Measurements from ENCODE around the gene CPNE6.

The CPNE6 gene

GRCh38 chr14:24093901-24094840 lies 22.8 kb downstream of the CPNE6 start, which contains the start of gene PCK2:
Gene PCK2 (plus strand): TSS chr14:24094311. CDS start chr14:24094406, 95 bp downstream.
- Histone ChIP-seq H3K27me3 (no peaks in the 10 kb centered on the region), H3K4me2 (peak within 1 kb of the TSS; percentile 95), H3K9ac (peak within 1 kb of the TSS; percentile 95), H3K4me3 (peak within 1 kb of the TSS; percentile 82), H3K27ac (peak within 1 kb of the TSS; percentile 98), H3K9me3 (no peaks in the 10 kb centered on the region), H4K20me1 (no peaks in the 10 kb centered on the region), H3K4me1 (peaks cover 52% of the 10 kb centered on the region), H3K36me3 (peaks cover 28% of the 10 kb centered on the region)
- no peak for TF ChIP-seq Cebpa-rat (IDR thresholded peaks at IDR 0.05)

- no peaks in the 10 kb centered on the region for H4K20me1 ChIP-seq
- H3K4me1 ChIP-seq = peaks cover 52% of the 10 kb centered on the region
- no peaks in the 10 kb centered on the region for H3K27me3 ChIP-seq
- peaks cover 35% of the 10 kb centered on the region for H3K36me3 ChIP-seq
- H3K27ac ChIP-seq = peak overlapping the region; percentile 98
- H3K4me3 ChIP-seq = peak overlapping the region; percentile 82
- H3K4me2 ChIP-seq = peak overlapping the region; percentile 95
- no peaks in the 10 kb centered on the region for H3K9me3 ChIP-seq
- peak overlapping the region; percentile 95 for H3K9ac ChIP-seq
- no peak for TF ChIP-seq Cebpa-rat (IDR thresholded peaks at IDR 0.05)
Measured at GRCh38 chr14:24094841-24095270, 23.5 kb downstream of the CPNE6 start.

GRCh38 chr14:24095271-24096068 lies 24.1 kb downstream of the CPNE6 start:
- Histone ChIP-seq H3K9ac (peak overlapping the region; percentile 95), H3K4me2 (peak overlapping the region; percentile 95), H3K4me1 (peaks cover 47% of the 10 kb centered on the region), H3K4me3 (peak overlapping the region; percentile 82), H3K36me3 (peaks cover 41% of the 10 kb centered on the region), H3K27me3 (no peaks in the 10 kb centered on the region), H4K20me1 (no peaks in the 10 kb centered on the region), H3K27ac (peak overlapping the region; percentile 98), H3K9me3 (no peaks in the 10 kb centered on the region)
- TF ChIP-seq Cebpa-rat (IDR thresholded peaks at IDR 0.05) = no peak

GRCh38 chr14:24096545-24097181 lies 25.3 kb downstream of the CPNE6 start:
- peaks cover 53% of the 10 kb centered on the region for H3K36me3 ChIP-seq
- H4K20me1 ChIP-seq = no peaks in the 10 kb centered on the region
- no peak overlapping the region for H3K9ac ChIP-seq
- no peak overlapping the region for H3K27ac ChIP-seq
- H3K4me2 ChIP-seq = peak overlapping the region; percentile 95; the same call in 1 of the 2 replicates
- H3K9me3 ChIP-seq = no peaks in the 10 kb centered on the region
- H3K27me3 ChIP-seq = no peaks in the 10 kb centered on the region
- TF ChIP-seq Cebpa-rat (IDR thresholded peaks at IDR 0.05) = no peak
- peaks cover 41% of the 10 kb centered on the region for H3K4me1 ChIP-seq
- H3K4me3 ChIP-seq = no peak overlapping the region

GRCh38 chr14:24098229-24098926 lies 27.0 kb downstream of the CPNE6 start:
- Histone ChIP-seq H3K9me3 (peaks cover 10% of the 10 kb centered on the region), H3K4me2 (no peak overlapping the region), H3K27ac (no peak overlapping the region), H3K4me1 (peaks cover 26% of the 10 kb centered on the region), H4K20me1 (no peaks in the 10 kb centered on the region), H3K27me3 (no peaks in the 10 kb centered on the region), H3K36me3 (peaks cover 70% of the 10 kb centered on the region), H3K4me3 (no peak overlapping the region), H3K9ac (no peak overlapping the region)
- TF ChIP-seq Cebpa-rat (IDR thresholded peaks at IDR 0.05) = no peak

- Histone ChIP-seq H4K20me1 (no peaks in the 10 kb centered on the region), H3K27ac (no peak overlapping the region), H3K9me3 (peaks cover 18% of the 10 kb centered on the region), H3K4me1 (peaks cover 22% of the 10 kb centered on the region), H3K27me3 (no peaks in the 10 kb centered on the region), H3K4me2 (no peak overlapping the region), H3K36me3 (peaks cover 78% of the 10 kb centered on the region), H3K4me3 (no peak overlapping the region), H3K9ac (no peak overlapping the region)
- TF ChIP-seq Cebpa-rat (IDR thresholded peaks at IDR 0.05) = no peak
Measured at GRCh38 chr14:24098927-24099813, 27.8 kb downstream of the CPNE6 start.

GRCh38 chr14:24100197-24100981 lies 29.0 kb downstream of the CPNE6 start:
- Histone ChIP-seq H3K4me2 (no peak overlapping the region), H3K4me3 (no peak overlapping the region), H3K36me3 (peaks cover 91% of the 10 kb centered on the region), H3K9ac (no peak overlapping the region), H3K4me1 (peaks cover 17% of the 10 kb centered on the region), H3K27ac (no peak overlapping the region), H4K20me1 (no peaks in the 10 kb centered on the region), H3K27me3 (no peaks in the 10 kb centered on the region), H3K9me3 (peaks cover 29% of the 10 kb centered on the region)
- no peak for TF ChIP-seq Cebpa-rat (IDR thresholded peaks at IDR 0.05)

Measured in BLaER1 (cell line).